ENCODE measurements around the gene MFGE8.

GRCh38 chr15:88894819-88895767 is 18.1 kb downstream of the MFGE8 start, which contains the start of gene HAPLN3:
- no peak for TF ChIP-seq CTCF (IDR thresholded peaks at IDR 0.05; ENCODE audit: insufficient read depth, low read length)
- no peak for TF ChIP-seq POLR2AphosphoS5 (IDR thresholded peaks at IDR 0.05; ENCODE audit: low read depth)
- no peak for TF ChIP-seq GABPA (IDR thresholded peaks at IDR 0.05; ENCODE audit: low read depth)
- TF ChIP-seq REST (IDR thresholded peaks at IDR 0.05; ENCODE audit: insufficient replicate concordance, low read depth): no peak

Data from HL-60 (cell line).